Jurkat, Clone E6-1 (cell line): ENCODE results near the gene SERPING1.

Experiments used
- DNase-seq: peaks from one replicate; pipeline ENCODE4 v3.0.0-alpha.2; 2011; ENCODE audit warnings: low read depth, low spot score
- H3K4me3 ChIP-seq: 2 replicates; pipeline ENCODE4 v1.5.1; 2011; ENCODE audit warnings: mild to moderate bottlenecking, low read length, control low read depth, moderate library complexity

SERPING1 gene

DNA sequence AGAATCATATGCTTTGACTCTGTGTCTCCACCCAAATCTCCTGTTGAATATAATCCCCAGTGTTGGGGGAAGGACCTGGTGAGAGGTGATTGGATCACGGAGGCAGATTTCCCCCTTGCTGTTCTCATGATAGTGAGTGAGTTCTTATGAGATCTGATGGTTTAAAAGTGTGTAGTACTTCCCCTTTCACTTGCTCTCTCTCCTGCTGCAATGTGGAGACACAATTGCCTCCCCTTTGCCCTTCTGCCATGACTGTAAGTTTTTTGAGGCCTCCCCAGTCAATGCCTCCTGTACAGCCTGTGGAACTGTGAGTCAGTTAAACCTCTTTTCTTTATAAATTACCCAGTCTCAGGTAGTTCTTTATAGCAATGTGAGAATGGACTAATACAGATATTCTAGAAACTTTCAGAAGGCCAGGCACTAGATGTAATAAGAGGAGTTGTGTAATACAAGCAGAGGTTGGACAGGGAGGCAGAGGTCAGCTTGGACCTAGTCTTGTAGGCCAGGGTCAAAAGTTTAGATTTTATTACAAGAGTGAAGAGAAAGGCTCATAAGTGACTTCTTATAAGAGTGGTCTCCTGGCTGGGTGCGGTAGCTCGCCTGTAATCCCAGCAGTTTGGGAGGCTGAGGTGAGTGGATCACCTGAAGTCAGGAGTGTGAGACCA is 9.3 kb upstream of the SERPING1 start:
- no peak for DNase-seq
- H3K4me3 ChIP-seq, result no peak overlapping the region

- DNase-seq, result no peak
- H3K4me3 ChIP-seq, result no peak overlapping the region
These were observed 1.1 kb upstream of the SERPING1 start for GRCh38 chr11:57596266-57596885.

DNA sequence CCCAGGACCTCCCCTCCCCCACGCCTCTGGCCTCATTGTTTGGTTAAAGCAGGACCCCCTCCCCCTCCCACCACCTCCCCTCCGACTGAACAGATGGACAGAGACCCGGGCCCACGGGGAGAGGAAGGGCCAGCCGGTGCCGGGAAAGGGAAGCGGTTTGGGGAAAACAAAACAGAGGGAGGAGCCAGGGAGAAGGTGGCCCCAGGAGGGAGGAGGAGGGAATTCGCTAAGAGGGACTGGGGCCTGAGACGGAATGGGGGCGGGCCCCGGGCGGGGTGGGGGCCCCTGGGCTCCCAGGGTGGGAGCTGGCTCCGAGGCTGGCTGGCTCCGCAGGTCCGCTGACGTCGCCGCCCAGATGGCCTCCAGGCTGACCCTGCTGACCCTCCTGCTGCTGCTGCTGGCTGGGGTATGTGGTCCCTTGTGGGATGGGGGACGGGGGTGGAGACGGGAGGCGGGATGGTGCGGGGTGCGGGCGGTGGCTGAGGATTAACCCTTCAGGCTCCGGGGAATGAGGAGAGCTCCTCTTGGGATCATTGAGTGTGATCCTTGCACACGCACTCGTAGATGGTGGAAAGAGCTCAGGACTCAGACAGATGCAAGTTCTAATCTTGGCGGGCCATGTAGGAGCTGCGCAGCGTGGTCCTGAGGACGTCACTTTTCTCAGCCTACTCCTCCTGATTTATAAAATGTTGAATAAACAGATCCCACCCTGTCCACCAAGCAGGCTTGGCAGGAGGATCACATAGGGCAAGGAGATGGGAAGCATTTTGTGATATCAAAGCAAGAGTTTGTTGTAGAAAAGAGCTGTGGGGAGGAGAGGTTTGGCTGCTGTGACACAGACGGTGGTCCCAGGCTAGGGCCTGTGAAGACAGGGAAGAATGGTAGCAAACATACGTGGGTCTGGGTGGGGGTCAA is 688 bp downstream of the SERPING1 start:
- DNase-seq, result no peak
- no peak overlapping the region for H3K4me3 ChIP-seq

GRCh38 chr11:57598831-57599155 is 1.3 kb downstream of the SERPING1 start:
- no peak overlapping the region for H3K4me3 ChIP-seq
- no peak for DNase-seq

GRCh38 chr11:57599381-57599780 is 1.9 kb downstream of the SERPING1 start:
- H3K4me3 ChIP-seq, result no peak overlapping the region

GRCh38 chr11:57601297-57601696 is 3.8 kb downstream of the SERPING1 start:
- no peak overlapping the region for H3K4me3 ChIP-seq
- DNase-seq, result no peak

More at GRCh38 chr11:57599381-57599780, 1.9 kb downstream of the SERPING1 start:
- no peak for DNase-seq

GRCh38 chr11:57604296-57605027 is 7.0 kb downstream of the SERPING1 start:
- DNase-seq, result peak; percentile 43
- no peak overlapping the region for H3K4me3 ChIP-seq

GRCh38 chr11:57605028-57605420 is 7.5 kb downstream of the SERPING1 start:
- no peak overlapping the region for H3K4me3 ChIP-seq
- DNase-seq, result peak; percentile 25

GRCh38 chr11:57610170-57610569 is 12.7 kb downstream of the SERPING1 start:
- no peak for DNase-seq
- no peak overlapping the region for H3K4me3 ChIP-seq

DNA sequence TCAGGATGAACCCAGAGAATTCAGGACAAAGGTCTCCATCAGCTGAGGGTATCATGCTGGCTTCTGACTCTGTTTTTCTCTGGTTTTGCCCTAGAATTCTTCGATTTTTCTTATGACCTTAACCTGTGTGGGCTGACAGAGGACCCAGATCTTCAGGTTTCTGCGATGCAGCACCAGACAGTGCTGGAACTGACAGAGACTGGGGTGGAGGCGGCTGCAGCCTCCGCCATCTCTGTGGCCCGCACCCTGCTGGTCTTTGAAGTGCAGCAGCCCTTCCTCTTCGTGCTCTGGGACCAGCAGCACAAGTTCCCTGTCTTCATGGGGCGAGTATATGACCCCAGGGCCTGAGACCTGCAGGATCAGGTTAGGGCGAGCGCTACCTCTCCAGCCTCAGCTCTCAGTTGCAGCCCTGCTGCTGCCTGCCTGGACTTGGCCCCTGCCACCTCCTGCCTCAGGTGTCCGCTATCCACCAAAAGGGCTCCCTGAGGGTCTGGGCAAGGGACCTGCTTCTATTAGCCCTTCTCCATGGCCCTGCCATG is 16.8 kb downstream of the SERPING1 start:
- no peak overlapping the region for H3K4me3 ChIP-seq
- DNase-seq, result no peak

- DNase-seq, result no peak
- no peak overlapping the region for H3K4me3 ChIP-seq
These were observed 17.8 kb downstream of the SERPING1 start for GRCh38 chr11:57615308-57615707.

DNA sequence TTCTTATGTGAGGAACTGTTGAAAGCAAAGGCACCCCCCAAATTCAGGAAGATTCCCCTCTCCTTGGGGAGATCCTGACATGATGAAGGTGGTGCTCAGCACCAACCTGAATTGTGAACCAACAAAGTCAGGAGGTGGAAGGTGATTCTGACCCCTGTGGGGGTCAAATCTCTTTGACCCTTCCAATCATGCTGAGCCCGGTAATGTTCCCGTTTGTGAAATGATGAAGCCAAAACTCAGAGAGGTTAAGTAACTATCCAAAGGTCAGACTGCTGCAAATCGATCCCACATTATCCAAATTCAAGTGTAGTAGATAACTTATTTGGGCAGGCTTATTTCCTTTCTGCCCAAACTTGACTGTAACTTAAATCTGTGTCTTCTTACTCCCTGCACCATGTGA is 19.1 kb downstream of the SERPING1 start:
- no peak for DNase-seq
- H3K4me3 ChIP-seq, result no peak overlapping the region

- DNase-seq, result no peak
- no peak overlapping the region for H3K4me3 ChIP-seq
These were observed 21.0 kb downstream of the SERPING1 start for GRCh38 chr11:57618438-57618837.

DNA sequence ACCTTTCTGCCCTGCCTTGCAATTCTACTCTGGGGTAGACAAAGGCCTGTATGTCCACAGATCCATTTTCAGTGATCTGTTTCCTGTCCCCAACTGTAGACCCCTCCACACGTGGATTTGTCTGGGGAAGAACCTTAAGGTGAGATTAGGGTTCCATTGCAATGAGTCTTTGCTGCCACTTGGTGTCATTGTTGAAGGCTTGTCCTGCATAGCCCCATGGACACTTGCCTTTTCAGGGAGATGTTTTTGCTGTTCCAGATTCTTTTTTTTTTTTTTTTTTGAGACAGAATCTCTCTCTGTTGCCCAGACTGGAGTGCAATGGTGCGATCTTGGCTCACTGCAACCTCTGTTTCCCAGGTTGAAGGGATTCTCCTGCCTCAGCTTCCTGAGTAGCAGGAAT is 21.8 kb downstream of the SERPING1 start:
- H3K4me3 ChIP-seq, result no peak overlapping the region
- no peak for DNase-seq

- no peak for DNase-seq
- H3K4me3 ChIP-seq, result no peak overlapping the region
These were observed 23.0 kb downstream of the SERPING1 start for GRCh38 chr11:57620467-57620866.

- H3K4me3 ChIP-seq, result no peak overlapping the region
- no peak for DNase-seq
These were observed 24.8 kb downstream of the SERPING1 start for GRCh38 chr11:57622263-57622662.

DNA sequence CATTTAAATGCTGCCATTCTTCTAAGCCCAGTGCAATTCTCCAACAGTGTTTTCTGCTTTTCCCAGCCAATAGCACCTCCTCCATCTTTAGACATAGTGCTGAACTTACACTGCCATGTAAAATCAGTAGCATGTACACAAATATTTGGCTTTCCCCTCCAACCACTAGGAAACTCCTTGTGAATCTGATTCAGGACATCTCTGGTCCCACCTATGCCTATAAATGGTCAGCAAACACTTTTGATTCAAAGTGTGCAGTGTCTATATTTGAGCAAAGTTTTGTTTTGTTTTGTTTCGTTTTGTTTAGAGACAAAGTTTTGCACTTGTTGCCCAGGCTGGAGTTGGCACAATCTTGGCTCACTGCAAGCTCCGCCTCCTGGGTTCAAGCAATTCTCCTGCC is 27.4 kb downstream of the SERPING1 start:
- no peak for DNase-seq
- H3K4me3 ChIP-seq, result no peak overlapping the region

- no peak overlapping the region for H3K4me3 ChIP-seq
- no peak for DNase-seq
These were observed 29.4 kb downstream of the SERPING1 start for GRCh38 chr11:57626895-57627294.

- DNase-seq, result no peak
- H3K4me3 ChIP-seq, result no peak overlapping the region
These were observed 32.7 kb downstream of the SERPING1 start for GRCh38 chr11:57630171-57630570.
